Thyroid gland (tissue), 4 donors: ENCODE data around the gene LZTS2. TPM values are rescaled to one million over a fixed set of nuclear protein-coding genes. Genes with fewer than 3 reads are reported as not detected.

Source experiments
- DNase-seq, 2 donors: peaks; one replicate each; pipeline ENCODE4 v3.0.0-alpha.2; 2019
- H3K27ac ChIP-seq, 3 donors: fragments of 200-600 bp; sonication (generic); 1 replicate in 2 of 3; 2 replicates in 1 of 3; pipeline ENCODE4 v1.5.1; 2016 to 2019; ENCODE audit warnings: mild to moderate bottlenecking in 1 of 3, moderate library complexity in 1 of 3
- H3K27me3 ChIP-seq: fragments of 200-600 bp; sonication (generic); one replicate; pipeline ENCODE4 v1.5.1; 2019
- H3K36me3 ChIP-seq, 2 donors: fragments of 200-600 bp; sonication (generic); one replicate each; pipeline ENCODE4 v1.5.1; 2016 to 2019
- H3K4me1 ChIP-seq, 2 donors: fragments of 200-600 bp; sonication (generic); one replicate each; pipeline ENCODE4 v1.5.1; 2017 to 2019
- H3K4me3 ChIP-seq, 3 donors: fragments of 200-600 bp; sonication (generic); replicated peaks in 1 of 3; 1 replicate in 2 of 3; 2 replicates in 1 of 3; pipeline ENCODE4 v1.5.1; 2016; ENCODE audit warnings: mild to moderate bottlenecking in 1 of 3
- H3K9me3 ChIP-seq: fragments of 200-600 bp; sonication (generic); one replicate; pipeline ENCODE4 v1.5.1; 2017
- POLR2A ChIP-seq, 2 donors: fragments of 450-650 bp; IDR thresholded peaks; one replicate each; pipeline ENCODE4 v1.6.1; 2017; ENCODE audit warnings: antibody characterized with exemption in 2 of 2, mild to moderate bottlenecking in 2 of 2, moderate library complexity in 1 of 2
- WGBS, 2 donors: methylation state at CpG; one replicate each; pipeline ENCODE4 v1.1.5; 2017; 5-methylcytosine and 5-hydroxymethylcytosine counted together
- intact Hi-C: fragments of 100-400 bp; cut with DNase I; formaldehyde crosslinking; loops from one replicate; pipeline ENCODE4 v1.15.1; 2023
- total RNA-seq, 4 donors: library from RNA; depleted of rRNA; stranded (reverse); fragments of >200 nt; gene quantifications; one replicate each; pipeline ENCODE4 v1.2.3, GENCODE V29; 2016
- TF ChIP-seq, protein P1 (sequence below), 6 experiments: fragments of 200-600 bp in 3 of 6; fragments of 450-650 bp in 3 of 6; sonication (generic) in 3 of 6; IDR thresholded peaks; one replicate each; pipeline ENCODE4 v1.5.1; 2016 to 2019; ENCODE audit warnings: antibody characterized with exemption in 6 of 6, mild to moderate bottlenecking in 2 of 6, inconsistent platforms in 1 of 6, moderate library complexity in 1 of 6

The LZTS2 gene
- total RNA-seq, 4 donors from 2014 or later, result 75.4 to 107 (median 88.1) TPM

DNA sequence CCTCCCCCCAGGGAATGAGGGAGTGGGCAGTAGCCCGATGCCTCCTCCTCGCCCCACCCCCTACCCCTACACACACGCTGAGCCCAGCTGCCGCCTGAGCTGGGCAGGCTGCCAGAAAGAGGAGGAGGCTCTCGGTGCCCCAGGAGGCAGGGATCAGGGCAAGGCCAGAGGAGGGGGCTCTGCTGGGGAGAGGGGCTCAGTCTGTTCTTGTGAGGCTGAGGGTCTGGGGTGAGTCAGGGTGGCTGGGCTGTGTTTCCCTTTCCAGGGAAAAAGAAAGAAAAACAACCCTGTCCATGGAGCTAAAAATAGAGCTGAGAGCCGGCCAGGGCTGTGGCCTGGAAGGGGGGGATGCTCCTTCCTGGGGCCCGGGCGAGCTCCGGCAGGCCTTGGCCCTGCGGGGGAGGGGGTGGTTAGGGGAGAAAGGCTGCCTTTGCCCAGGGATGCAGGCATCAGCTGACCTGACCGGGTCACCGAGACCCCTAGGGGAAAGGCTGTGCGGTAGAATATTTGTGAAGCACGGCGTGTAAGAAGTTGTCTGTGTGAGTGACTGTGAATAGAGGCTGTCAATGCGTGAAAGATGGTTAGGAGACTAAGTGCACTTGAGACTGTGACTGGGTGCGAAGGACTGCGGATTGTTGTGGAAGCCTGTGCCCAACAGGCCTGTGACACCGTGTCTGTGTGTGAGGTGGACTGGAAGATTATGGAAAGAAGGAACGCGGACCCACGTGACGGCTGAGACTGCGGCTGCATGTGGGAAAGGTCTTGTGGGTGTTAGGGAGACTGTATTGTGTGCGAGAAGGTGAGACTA, 1.2 kb upstream of the LZTS2 start:
- TF ChIP-seq POLR2A (IDR thresholded peaks at IDR 0.05), result peak in 1 of 2 donors; percentile 36
- TF ChIP-seq, protein P1, sequence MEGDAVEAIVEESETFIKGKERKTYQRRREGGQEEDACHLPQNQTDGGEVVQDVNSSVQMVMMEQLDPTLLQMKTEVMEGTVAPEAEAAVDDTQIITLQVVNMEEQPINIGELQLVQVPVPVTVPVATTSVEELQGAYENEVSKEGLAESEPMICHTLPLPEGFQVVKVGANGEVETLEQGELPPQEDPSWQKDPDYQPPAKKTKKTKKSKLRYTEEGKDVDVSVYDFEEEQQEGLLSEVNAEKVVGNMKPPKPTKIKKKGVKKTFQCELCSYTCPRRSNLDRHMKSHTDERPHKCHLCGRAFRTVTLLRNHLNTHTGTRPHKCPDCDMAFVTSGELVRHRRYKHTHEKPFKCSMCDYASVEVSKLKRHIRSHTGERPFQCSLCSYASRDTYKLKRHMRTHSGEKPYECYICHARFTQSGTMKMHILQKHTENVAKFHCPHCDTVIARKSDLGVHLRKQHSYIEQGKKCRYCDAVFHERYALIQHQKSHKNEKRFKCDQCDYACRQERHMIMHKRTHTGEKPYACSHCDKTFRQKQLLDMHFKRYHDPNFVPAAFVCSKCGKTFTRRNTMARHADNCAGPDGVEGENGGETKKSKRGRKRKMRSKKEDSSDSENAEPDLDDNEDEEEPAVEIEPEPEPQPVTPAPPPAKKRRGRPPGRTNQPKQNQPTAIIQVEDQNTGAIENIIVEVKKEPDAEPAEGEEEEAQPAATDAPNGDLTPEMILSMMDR (IDR thresholded peaks at IDR 0.05), result no peak
- peaks cover 29 to 39% of the 10 kb centered on the region in 2 donors for H3K4me1 ChIP-seq
- intact Hi-C loops, result no loop called here
- H3K27me3 ChIP-seq, result no peaks in the 10 kb centered on the region
- no peaks in the 10 kb centered on the region for H3K9me3 ChIP-seq
- peak; percentile 89 to 92 for DNase-seq
- peaks cover 1 to 2% of the 10 kb centered on the region in 2 donors for H3K36me3 ChIP-seq
- peak overlapping the region; percentile 59 to 81 (median 62) for H3K4me3 ChIP-seq
- WGBS, 2 donors, result 2 to 3% methylated on average over 21 to 25 of the region's 25 CpGs
- peak overlapping the region; percentile 99 to 100 (median 99) for H3K27ac ChIP-seq

DNA sequence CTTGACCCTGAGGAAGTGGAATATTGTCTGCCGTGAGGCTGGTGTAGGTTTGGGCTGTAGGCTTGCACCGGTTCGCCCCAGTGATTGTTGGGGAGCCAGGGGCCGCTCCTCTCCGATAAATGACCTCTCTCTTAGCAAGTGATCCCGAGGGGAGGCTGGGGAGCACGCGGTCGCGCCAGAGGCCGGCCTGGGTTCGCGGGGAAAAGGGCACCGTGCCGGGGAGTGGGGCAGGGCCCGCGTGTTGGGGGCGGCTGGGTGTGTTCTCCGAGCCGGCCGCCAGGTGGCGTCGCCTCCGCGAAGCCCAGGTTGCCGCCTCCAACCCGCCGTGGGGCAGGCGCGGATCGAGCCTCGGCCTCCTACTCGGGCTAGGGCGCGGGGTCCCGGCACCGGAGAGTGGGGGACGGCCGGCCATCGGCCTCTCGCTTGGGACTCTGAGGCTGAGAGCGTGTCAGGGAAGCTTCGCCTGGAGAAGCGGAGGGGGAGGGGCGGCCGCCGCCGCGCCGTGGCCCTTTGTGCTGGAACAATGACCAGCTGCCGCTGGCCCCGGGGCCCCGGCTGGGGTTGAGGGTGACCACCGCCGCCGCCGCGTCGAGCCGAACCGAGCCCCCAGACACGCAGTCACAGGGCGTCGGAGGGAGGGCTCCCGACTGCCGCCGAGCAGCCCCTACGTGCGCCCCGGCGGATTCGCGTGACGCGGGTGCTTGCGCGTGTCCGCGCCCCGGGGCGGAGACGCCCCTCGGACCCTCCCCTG, 442 bp upstream of the LZTS2 start:
- H3K27me3 ChIP-seq, result no peaks in the 10 kb centered on the region
- TF ChIP-seq POLR2A (IDR thresholded peaks at IDR 0.05), result peak; percentile 85 to 95
- TF ChIP-seq, protein P1 (IDR thresholded peaks at IDR 0.05), result peak; percentile 77 to 96 (median 94)
- H3K27ac ChIP-seq, result peak overlapping the region; percentile 99 to 100 (median 99)
- H3K4me3 ChIP-seq, result peak overlapping the region; percentile 18 to 81 (median 62)
- peaks cover 9 to 10% of the 10 kb centered on the region in 2 donors for H3K36me3 ChIP-seq
- peaks cover 29 to 39% of the 10 kb centered on the region in 2 donors for H3K4me1 ChIP-seq
- 1 to 5% methylated on average over 6 to 11 of the region's 83 CpGs for whole genome bisulfite sequencing, 2 donors
- peak; percentile 79 to 82 for DNase-seq
- H3K9me3 ChIP-seq, result no peaks in the 10 kb centered on the region
- intact Hi-C loops, result no loop called here

DNA sequence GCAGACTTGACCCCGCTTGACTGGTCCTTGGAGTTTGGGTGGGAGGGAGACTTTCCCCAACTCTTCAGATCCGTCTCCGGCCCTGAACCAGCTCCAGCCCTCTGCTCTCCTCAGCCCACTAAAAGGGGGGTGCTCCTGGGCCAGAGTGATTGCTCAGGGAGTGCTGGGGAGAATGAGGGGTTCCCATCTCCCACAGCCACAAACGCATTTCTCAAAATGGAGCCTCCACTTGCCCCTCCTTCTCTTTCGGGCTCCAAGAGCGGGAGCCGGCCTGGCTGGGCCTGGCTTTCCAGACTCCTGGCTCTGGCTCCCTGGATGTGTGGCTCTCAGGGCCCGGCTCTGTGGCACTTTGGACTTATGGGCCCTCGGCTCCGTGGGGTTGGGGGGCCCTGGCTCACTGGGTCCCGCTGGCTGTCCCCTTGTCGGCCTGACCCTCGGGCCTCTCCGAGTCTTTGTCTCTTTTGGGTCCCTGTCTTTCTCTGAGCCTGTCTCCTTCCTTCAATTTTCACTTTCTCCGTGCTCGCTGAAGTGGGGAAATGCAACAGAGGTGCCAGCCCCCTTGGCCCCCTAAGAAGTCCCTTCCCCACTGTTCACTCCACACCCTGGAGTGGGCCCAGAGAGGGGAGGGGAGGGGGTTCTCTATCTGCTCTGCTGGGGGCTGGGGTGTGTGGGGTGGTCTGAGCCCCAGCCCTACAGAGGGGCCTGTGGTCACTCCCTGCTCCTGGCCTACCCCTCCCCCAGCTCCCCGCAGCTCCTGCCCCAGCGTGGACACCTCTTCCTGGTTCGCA, 713 bp downstream of the LZTS2 start:
- Histone ChIP-seq H3K4me1 (peaks cover 29 to 39% of the 10 kb centered on the region in 2 donors), H3K4me3 (peak overlapping the region; percentile 52 to 68 (median 62)), H3K9me3 (no peaks in the 10 kb centered on the region), H3K27ac (peak overlapping the region; percentile 92 to 99 (median 99)), H3K27me3 (no peaks in the 10 kb centered on the region), H3K36me3 (peaks cover 15% of the 10 kb centered on the region in 2 donors)
- peak; percentile 70 to 80 for DNase-seq
- WGBS, 2 donors, result 0 to 10% methylated on average over 11 to 19 of the region's 19 CpGs
- intact Hi-C loops, result no loop called here
- peak in 1 of 2 donors; percentile 17 for TF ChIP-seq POLR2A (IDR thresholded peaks at IDR 0.05)
- TF ChIP-seq, protein P1 (IDR thresholded peaks at IDR 0.05), result no peak

DNA sequence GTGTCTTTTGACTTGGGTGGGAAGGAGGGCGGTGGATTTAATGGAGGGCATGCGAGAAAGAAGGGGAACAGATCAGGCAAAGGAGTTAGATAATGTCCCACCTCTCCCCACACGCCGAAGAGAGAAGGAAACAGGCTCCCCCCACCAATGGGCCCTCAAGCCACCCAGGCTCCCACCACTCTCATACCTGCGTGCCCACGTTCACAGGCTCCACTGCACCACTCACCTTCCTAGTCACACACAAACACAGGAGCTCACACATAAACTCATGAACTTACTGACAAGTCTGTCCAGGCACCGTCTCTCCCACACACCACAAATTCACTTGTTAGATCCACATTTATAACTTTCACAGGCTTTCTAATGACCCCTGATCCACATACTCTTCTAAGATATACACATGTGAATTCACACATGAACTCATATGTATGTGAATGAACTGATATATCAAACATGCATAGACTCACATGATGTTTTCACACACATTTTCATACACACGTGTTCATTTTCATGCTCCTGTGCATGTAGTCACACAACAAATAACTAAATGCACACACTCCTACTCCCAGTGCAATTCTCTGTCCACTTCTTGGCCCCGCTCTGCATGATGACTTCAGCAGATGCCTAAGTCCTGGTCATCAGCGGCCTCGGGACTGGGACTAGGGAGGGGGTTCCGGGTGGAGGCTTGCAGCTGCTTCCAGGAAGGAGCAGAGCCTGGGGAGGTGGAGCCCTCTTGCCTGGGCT, 1.5 kb downstream of the LZTS2 start:
- H3K27ac ChIP-seq, result peak overlapping the region; percentile 92 to 99 (median 99)
- TF ChIP-seq, protein P1 (IDR thresholded peaks at IDR 0.05), result no peak
- TF ChIP-seq POLR2A (IDR thresholded peaks at IDR 0.05), result peak in 1 of 2 donors; percentile 51
- H3K4me1 ChIP-seq, result peaks cover 29 to 39% of the 10 kb centered on the region in 2 donors
- DNase-seq, result peak; percentile 74 to 78
- intact Hi-C loops, result no loop called here
- no peaks in the 10 kb centered on the region for H3K27me3 ChIP-seq
- H3K36me3 ChIP-seq, result peaks cover 23% of the 10 kb centered on the region in 2 donors
- no peaks in the 10 kb centered on the region for H3K9me3 ChIP-seq
- WGBS, 2 donors, result 37 to 39% methylated on average over 11 to 12 of the region's 12 CpGs
- H3K4me3 ChIP-seq, result peak overlapping the region in 1 of 3 donors; percentile 62
